ENCODE data around the gene DESI1.
"Not testable (repeated sequence)": the region's sequence is repeated elsewhere in the genome, so short reads cannot be mapped to it uniquely, and the experiment has no call there.

DNA sequence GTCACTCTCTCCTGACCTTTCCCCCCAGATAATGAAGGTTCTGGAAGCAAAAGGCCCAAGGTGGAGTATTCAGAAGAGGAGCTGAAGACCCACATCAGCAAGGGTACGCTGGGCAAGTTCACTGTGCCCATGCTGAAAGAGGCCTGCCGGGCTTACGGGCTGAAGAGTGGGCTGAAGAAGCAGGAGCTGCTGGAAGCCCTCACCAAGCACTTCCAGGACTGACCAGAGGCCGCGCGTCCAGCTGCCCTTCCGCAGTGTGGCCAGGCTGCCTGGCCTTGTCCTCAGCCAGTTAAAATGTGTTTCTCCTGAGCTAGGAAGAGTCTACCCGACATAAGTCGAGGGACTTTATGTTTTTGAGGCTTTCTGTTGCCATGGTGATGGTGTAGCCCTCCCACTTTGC is 42.8 kb upstream of the DESI1 start:
- not testable (repeated sequence) for TF ChIP-seq EP300, CTCF, POLR2A, POLR2AphosphoS5 (IDR thresholded peaks at IDR 0.05)

All from upper lobe of left lung (tissue), 4 donors.